Stimulated activated CD8-positive, alpha-beta memory T cell treated with anti-CD3 and anti-CD28 coated beads, Interleukin-15, amount 100 ng/mL, for 24 hours (primary cell): ENCODE results near the gene TMED10.
"Not testable (repeated sequence)": the region's sequence is repeated elsewhere in the genome, so short reads cannot be mapped to it uniquely, and the experiment has no call there.

Experiments
- DNase-seq: peaks from one replicate; pipeline ENCODE4 v3.0.0-alpha.2; 2020; ENCODE audit warnings: low read depth

TMED10 gene

DNA sequence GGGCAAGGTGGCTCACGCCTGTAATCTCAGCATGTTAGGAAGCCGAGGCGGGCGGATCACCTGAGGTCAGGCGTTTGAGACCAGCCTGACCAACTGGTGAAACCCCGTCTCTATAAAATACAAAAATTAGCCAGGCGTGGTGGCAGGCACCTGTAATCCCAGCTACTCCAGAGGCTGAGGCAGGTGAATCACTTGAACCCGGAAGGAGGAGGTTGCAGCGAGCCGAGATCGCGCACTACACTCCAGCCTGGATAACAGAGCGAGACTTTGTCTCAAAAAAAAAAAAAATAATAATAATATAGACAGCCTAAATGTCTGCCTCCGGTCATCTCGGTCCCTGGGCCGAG, 49.0 kb downstream of the TMED10 start:
- not testable (repeated sequence) for DNase-seq

DNA sequence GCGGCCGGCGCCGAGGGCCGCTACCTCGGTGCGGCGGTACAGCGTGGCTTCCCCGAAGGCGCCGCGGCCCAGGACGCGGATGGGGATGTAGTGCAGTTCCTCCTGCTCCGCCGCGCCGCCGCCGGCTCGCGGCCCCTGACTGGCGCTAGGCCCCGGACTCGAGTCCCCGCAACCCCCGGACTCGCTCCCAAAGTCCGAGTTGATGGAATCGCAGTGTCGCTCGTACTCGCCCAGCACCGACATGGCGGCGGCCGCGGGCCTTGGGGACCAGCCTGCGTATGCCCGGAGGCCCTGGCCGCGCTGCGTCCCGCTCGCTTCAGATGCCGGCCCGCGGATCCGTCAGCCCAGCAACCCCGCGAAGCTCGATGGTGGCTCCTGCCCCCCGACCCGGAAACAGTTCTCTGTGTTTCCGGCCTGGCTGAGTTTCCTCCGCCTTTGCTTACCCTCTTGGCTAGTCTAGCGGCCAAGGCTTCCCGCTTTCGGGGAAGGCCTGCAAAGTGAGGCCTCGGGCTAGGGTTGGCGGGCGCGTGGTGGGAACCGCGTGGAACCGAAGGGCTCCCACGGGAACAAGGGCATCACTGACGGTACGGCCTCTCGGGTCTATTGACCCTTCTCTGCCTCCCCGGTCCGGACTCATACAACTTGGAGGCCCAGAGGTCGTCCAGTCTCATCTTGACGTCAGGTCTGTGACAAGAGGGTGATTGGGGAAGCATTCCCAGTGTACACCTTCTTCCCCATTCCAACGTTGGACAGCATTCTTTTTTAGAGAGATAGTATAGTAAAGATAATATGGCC, 49.5 kb downstream of the TMED10 start, which contains the start of gene NEK9:
Gene NEK9, minus strand, starts transcription at position 370 of the 795 bp plus-strand sequence. Its CDS starts 127 bp downstream, at position 243.
- peak; percentile 77 for DNase-seq

DNA sequence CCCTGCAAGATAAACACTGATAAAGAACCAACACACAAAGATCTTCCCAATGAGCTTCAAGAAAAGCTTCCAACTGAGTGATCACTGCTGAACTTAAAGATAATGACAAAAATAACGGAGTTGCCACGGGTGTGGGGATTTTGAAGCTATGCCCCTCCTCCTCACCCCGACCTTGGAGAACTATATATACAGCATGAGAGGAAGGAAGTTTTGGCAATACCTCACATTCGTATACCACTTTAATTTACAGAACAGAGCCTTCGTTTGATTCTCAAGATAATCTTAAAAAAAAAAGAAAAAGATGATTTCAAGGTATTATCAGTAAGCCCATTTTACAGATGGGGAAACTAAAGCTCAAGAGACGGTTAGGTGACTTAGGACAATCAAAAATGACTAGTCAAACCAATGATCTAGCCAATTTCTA, 50.3 kb downstream of the TMED10 start:
- DNase-seq: no peak

DNA sequence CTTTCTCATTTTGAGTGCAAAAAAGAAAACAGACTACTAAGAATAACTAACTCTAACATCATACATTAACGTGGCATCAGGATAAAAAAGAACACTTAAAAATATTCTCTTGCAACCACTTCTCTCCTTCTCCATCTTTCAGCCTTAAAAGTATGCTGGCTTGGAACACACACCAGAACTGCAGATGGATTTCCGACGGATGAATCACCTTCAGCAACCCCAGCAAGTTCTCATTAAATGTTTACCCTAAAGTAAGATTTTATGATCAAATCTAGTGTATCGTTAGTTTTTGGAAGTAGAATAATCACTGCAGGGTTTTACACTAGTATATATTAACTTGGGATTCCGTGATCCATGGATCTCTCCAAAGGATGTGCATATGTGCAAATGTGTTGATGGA, 50.8 kb downstream of the TMED10 start:
- DNase-seq: no peak

DNA sequence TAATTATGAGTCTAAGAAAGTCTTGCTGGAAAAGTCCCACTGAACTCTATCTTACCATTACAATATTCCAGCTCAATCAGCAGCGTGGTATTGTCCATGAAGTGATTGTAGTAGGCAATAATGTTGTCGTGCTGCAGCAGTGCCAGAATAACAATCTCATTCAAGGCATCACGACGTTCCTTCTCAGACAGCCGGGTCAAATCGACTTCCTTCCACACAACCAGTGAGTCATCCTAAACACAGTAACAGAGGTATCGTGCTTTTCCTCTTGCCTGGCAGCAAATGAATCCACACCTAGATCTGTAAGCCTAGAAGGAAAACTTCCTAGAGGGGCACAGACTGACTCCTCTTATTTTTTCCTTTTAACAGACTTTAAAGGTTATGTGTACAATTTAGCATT, 52.4 kb downstream of the TMED10 start:
- DNase-seq: no peak

DNA sequence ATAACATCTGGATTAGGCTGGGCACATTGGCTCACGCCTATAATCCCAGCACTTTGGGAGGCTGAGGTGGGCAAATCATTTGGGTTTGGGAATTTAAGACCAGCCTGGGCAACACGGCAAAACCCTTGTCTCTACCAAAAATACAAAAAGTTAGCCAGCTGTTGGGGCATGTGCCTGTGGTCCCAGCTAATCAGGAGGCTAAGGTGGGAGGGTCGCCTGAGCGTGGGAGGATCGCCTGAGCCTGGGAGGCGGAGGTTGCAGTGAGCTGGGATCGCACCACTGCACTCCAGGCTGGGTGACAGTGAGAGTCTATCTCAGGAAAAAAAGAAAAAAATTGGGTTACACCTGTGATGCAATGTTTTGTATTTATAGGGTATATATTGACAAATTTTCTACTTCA, 54.9 kb downstream of the TMED10 start:
- no peak for DNase-seq

DNA sequence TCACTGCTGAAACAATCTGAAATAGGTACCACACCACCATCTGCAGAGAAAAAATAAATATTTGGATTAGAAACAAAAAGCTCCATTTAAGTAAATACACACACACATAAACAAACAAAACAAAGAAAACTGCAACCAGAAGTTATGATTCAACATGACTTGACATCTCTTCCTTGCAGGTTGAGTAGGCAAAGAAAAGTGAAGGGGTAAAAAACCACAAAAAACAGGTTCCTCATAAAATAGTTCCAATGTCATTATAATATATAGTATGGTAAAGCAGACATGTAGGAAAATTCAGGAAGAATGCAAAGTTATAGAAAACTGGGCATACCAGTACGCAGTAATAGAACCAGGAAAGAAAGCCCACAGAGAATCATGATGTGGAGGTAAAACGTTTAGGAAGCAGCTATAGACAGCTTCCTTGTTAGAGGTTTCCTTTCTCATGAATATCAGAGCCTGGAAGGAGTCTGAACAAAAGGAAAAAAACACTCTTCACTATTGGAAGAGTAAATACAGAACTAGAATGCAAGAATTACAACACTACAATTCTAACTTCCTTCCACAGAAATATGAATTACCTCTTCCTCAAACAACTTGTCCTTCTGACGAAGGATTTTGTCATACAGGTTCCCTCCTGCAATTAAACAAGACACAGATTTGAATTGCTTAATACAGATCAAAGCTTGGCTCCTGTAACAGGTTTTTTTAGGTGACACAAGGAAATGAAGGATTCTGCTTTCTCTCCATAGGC, 55.7 kb downstream of the TMED10 start:
- no peak for DNase-seq

DNA sequence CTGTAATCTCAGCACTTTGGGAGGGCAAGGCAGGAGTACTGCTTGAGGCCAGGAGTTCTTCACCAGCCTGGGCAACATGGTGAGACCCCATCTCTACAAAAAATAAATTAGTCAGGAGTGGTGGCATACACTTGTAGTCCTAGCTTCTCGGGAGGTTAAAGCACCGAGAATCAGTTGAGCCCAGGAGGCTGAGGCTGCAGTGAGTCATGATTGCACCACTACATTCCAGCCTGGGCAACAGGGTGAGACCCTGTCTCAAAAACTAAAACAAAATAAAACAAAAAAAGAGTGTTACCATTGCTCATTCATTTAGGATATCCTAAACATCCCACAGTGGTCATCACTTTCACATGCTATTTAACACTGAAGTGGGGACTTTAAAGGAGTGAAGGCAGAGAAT, 57.4 kb downstream of the TMED10 start:
- DNase-seq: no peak

DNA sequence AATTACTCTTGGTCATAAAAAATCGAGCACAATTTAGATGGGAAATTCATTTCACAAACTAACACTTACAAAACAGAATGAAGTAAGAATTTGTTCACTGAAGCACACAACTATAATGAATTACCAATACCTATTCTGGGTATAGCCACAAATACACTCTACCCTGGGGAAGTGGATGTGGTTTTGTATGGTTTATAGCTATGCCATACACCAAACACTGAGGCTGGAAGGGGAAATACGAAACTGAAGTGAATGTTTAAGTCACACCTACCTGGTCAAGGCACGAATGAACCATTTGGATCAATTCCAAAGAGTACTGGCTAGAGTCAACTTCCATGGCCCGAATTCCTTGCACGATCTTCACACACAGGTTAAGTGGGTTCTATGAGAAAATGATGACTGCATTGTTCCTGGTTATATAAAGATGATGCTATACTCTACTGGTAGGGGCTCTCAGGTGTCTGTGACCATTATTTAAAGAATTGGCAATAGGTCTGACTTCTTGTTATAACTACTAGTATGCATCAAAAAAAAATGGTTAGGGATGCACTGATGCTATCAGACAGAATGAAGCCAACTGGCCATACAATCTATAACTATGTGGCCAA, 62.4 kb downstream of the TMED10 start:
- no peak for DNase-seq

DNA sequence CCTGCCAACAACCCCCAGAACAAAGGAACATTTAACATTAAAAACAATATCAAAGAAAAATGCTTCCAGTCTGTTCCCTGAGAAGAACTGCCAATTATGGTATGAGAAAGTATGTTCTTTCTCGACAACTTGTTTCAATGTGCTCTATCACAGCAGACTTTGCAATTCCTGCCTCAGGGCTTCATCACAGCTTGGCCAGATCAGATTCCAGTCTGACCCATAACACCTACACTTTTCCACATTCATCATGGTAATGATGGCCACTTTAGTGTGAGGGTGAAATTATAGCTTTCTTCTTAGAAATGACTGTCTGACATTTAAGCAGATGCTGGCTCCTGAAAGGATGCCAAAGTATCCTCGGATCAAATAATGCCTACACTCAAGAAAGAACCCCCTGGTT, 66.5 kb downstream of the TMED10 start:
- no peak for DNase-seq

DNA sequence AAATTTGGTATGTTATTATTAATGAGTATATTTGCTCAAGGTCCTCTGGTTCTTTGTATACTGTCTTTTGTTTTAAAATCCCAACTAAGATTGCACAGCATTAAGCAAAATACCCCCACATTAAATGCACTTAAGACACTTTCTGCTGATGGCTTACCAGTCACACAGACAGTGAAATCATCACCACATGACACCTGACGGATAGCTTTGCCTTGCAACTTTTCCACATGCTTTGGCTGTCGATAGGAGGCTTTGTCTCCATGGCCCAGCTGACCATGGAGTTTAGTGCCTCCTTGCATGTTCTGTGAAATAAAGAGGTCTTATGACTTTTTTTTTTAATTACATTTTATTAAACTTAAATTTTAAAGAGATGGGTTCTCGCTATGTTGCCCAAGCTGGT, 69.2 kb downstream of the TMED10 start:
- no peak for DNase-seq

DNA sequence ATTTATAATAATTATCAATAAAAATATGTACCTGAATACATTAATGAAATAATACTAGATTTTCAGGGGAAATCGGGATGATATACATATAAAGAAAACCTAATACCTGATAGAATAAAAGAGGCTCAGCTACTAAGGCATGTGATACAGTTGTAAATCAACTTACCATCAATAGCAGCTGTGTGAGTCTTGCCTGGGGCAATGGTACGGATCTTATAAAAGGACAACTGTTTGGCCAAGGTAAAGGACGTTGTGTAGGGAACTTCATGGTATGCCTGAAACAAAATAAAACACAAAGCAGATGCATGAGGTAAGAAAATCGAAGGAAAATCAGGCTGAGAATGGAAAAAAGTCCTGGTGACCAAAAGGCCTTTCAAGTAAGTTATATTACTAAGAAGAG, 74.9 kb downstream of the TMED10 start:
- no peak for DNase-seq

DNA sequence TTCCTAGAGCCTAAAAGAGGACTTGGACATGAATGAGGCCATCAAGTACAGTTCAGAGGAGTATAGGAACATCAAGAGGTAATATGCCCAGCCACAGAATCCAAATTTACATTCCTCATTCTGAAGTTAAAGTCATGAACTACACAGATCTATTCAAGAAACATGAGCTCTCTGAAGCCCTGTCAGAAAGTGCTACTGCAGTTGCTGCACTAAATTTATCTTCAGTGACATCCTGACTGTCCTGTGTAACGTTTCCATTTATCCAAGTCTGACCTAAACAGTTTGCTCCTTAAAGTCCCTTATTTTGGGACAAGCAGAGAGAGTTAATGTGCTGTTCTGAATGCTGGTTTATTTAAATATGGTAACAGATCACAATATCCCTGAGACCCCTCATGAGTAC, 77.7 kb downstream of the TMED10 start:
- no peak for DNase-seq

DNA sequence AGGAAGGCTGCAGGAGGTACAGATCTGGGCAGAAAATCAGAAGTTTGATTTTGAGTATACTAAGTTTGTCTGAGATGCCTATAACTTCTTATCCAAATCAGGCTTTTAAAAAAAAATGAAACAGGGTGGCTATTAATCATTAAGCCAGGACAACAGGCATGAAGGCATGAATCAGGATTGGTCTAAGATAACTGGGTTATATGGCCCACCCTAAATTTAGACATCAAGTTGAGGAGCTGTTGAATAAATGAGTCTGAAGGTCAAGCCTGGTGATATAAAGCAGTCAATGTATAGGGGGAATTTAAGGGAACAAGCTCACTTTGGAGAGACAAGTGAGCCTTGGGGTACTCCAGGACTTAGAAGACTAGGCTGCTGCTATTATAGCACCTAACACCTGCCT, 78.2 kb downstream of the TMED10 start:
- no peak for DNase-seq

DNA sequence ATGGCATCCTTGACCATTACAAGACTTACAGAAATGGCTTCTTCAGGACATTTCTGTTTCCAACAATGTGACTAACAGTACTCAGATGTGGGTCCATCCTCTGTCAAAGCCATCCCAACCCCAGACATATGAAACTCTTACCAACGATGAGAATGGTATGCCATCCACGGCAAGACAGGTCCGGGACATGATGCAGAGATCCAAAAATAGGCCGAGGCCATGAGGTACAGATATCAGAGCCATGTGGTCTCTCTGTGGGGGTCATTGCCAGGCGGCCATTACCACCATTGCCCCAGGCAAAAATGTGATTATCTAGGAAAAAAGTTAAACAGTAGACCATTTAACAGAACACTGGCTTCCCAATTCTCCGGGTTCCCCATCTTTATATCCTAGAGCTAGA, 79.5 kb downstream of the TMED10 start:
- DNase-seq: no peak

DNA sequence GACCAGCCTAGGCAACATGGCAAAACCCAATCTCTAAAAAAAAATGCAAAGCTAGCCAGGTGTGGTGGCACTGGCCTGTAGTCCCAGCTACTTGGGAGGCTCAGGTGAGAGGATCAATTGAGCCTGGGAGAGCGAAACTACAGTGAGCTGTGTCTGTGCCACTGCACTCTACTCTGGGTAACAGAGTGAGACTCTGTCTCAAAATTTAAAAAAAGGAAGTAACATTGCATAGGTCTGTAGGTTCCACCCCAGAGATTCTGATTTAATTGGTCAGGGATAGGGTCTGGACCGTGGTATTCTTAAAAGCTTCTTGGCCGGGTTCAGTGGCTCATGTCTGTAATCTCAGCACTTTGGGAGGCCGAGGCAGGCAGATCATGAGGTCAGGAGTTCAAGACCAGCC, 80.7 kb downstream of the TMED10 start:
- DNase-seq: no peak

DNA sequence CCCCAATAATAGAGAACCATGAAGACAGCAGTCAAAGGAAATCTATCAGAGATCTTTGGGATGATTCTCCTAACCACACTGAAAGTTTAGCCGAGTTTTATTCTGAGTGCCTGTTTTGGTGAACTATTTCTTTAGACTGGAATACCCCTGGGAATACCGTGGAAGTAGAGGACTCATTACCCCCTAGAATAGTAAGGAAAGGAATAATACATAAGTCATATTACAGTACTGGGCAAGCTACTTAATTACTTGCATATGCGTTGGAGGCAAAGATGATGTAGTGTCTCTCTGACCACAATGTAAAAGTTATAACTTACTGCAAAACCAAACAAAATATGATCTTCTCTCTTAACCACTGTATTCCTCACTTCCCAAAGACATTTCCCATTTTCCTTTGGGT, 81.5 kb downstream of the TMED10 start:
- no peak for DNase-seq

DNA sequence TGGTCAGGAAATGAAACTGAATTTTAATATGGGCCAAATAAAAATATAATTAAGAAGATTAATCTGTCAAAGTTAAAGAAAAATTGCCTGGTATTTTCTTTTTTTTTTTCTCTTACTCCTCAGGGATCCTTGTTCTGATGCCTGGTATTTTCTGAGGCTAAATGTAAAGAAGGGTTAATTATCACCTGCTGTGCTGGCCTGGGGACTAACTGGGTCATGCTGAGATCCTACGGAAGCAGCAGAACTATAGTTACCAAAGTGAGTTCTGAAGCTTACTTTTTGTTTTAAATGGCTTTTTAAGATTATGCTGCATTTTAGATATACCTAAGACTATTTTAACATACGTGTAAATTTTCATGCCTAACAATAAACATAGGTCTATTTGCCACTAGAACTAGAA, 83.7 kb downstream of the TMED10 start:
- no peak for DNase-seq

DNA sequence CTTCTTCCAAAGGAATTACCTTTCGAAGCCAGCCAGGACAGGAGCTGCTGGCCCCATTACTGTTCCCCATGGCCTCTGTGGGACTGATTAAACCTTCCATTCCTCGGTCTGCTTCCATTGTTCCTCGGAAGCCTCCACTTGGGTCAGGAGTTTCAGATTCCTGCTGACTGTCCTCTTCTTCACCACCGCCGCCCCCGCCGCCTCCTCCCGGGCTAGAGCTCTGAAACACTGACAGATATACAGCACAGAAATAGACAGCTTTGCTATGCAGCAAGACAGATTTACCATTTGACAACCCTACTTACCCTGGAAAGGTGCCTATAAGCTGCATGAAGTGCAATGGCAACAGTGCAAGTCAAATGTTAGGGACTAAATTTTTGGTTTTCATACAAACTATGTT, 85.2 kb downstream of the TMED10 start:
- no peak for DNase-seq

DNA sequence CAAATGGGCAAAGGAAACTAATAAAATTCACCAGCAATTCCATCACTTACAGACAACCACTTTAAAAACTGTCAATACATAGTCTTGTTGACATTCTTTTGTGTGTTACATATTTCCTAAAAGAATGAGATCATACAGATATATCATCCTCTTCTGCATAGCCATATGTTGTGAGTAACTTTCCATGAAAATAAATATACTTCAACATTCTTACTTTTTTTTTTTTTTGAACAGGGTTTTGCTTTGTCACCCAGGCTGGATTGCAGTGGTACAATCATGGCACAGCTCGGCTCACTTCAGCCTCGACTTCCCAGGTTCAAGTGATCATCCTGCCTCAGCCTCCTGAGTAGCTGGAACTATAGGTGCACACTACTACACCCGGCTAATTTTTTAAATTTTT, 86.1 kb downstream of the TMED10 start:
- DNase-seq: no peak

DNA sequence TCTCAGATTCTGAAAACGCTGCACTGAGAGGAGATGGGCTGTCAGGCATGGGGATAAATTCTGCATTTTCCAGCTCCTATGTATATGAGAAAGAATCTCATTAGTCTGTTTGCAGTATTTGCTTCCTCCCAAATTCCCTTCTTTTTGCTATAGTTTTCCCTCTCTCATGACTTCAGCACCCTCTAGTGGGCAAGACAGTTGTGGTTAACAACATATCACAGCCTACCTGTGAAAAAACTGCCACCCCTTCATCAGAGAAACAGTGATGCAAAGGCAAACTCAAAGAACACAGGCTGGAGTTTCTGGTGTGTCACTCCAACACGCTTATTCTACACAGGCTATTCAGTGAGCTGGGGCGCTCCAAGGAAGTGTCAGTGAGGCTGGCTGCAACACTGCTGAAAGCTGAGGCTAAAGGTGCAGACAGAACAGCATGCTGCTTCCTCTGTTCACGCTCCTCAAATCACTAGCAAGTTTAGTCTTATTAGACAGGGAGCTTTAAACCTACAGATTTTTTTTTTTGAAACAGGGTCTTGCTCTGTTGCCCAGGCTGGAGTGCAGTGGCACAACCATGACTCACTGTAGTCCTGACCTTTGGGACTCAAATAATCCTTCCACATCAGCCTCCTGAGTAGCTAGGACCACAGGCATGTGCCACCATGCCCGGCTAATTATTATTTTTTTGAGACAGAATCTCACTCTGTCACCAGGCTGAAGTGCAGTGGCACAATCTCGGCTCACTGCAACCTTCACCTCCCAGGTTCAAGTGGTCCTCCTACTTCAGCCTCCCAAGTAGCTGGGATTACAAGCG, 87.6 kb downstream of the TMED10 start:
- no peak for DNase-seq

DNA sequence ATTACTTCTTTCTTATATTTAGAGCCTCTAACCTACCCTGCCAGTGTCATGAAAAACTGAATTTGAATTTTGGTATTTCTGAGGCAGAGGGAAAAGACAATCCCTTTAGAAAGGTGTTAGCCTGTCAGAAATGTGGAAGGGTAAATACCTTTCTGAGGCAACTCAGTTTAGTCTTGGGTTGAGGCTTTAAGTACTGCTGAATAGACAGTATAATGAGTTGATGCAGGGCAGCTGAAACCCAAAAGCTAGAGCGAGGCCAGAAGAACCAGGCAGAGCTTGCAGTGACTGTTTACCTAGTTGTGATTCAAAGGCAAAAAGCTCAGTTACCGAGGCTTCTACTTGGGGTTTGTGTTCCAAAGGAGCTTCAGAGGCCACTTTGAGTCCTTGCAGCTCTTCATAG, 88.3 kb downstream of the TMED10 start:
- DNase-seq: no peak
